ENCODE data around the gene CACNA1C. TPM values are rescaled to one million over a fixed set of nuclear protein-coding genes. Genes with fewer than 3 reads are reported as not detected.

Gene CACNA1C
- total RNA-seq, 4 donors from 2014 or later = 1.5 to 13.5 (median 2.1) TPM

- intact Hi-C loops (cut with DNase I) = no loop called here
- peaks cover 0 to 30% (median 0%) of the 10 kb centered on the region in 3 donors for H3K4me1 ChIP-seq
- no peaks in the 10 kb centered on the region for H3K27me3 ChIP-seq
- H3K9me3 ChIP-seq = no peaks in the 10 kb centered on the region
- DNase-seq = no peak
- no peak overlapping the region for H3K27ac ChIP-seq
- 81 to 90% methylated on average over 9 to 11 of the region's 11 CpGs for WGBS, 2 donors
- no peak overlapping the region for H3K4me3 ChIP-seq
- H3K36me3 ChIP-seq = no peaks in the 10 kb centered on the region
- TF ChIP-seq POLR2A (IDR thresholded peaks at IDR 0.05) = no peak
- TF ChIP-seq CTCF (IDR thresholded peaks at IDR 0.05) = no peak
Observed at GRCh38 chr12:2360630-2361170, 307.9 kb downstream of the CACNA1C start.

- intact Hi-C loops (cut with DNase I) = no loop called here
- no peaks in the 10 kb centered on the region for H3K36me3 ChIP-seq
- no peak overlapping the region for H3K4me3 ChIP-seq
- no peaks in the 10 kb centered on the region for H3K9me3 ChIP-seq
- 75 to 76% methylated on average over 9 to 10 of the region's 11 CpGs for WGBS, 2 donors
- H3K27me3 ChIP-seq = no peaks in the 10 kb centered on the region
- DNase-seq = no peak
- H3K27ac ChIP-seq = no peak overlapping the region
- no peak for TF ChIP-seq CTCF (IDR thresholded peaks at IDR 0.05)
- no peak for TF ChIP-seq POLR2A (IDR thresholded peaks at IDR 0.05)
- H3K4me1 ChIP-seq = peaks cover 0 to 18% (median 0%) of the 10 kb centered on the region in 3 donors
Observed at GRCh38 chr12:2363836-2364609, 311.2 kb downstream of the CACNA1C start.

- H3K9me3 ChIP-seq = no peaks in the 10 kb centered on the region
- DNase-seq = no peak
- intact Hi-C loops (cut with DNase I) = no loop called here
- H3K4me3 ChIP-seq = no peak overlapping the region
- no peak overlapping the region for H3K27ac ChIP-seq
- H3K27me3 ChIP-seq = no peaks in the 10 kb centered on the region
- no peak for TF ChIP-seq CTCF (IDR thresholded peaks at IDR 0.05)
- no peak for TF ChIP-seq POLR2A (IDR thresholded peaks at IDR 0.05)
- H3K4me1 ChIP-seq = peaks cover 0 to 11% (median 0%) of the 10 kb centered on the region in 3 donors
- no peaks in the 10 kb centered on the region for H3K36me3 ChIP-seq
- WGBS, 2 donors = 55 to 63% methylated on average over 9 of the region's 9 CpGs
Observed at GRCh38 chr12:2364631-2365051, 311.9 kb downstream of the CACNA1C start.

GRCh38 chr12:2366711-2367110, 313.9 kb downstream of the CACNA1C start:
- 58 to 83% methylated on average over 3 of the region's 3 CpGs for WGBS, 2 donors
- Histone ChIP-seq H3K4me1 (peaks cover 0 to 10% (median 0%) of the 10 kb centered on the region in 3 donors), H3K9me3 (no peaks in the 10 kb centered on the region), H3K4me3 (no peak overlapping the region), H3K27ac (no peak overlapping the region), H3K27me3 (no peaks in the 10 kb centered on the region), H3K36me3 (no peaks in the 10 kb centered on the region)
- intact Hi-C loops (cut with DNase I) = no loop called here
- no peak for TF ChIP-seq POLR2A (IDR thresholded peaks at IDR 0.05)
- TF ChIP-seq CTCF (IDR thresholded peaks at IDR 0.05) = no peak
- DNase-seq = no peak

GRCh38 chr12:2372178-2372577, 319.4 kb downstream of the CACNA1C start:
- 70 to 83% methylated on average over 6 of the region's 6 CpGs for WGBS, 2 donors
- H3K4me3 ChIP-seq = no peak overlapping the region
- TF ChIP-seq CTCF (IDR thresholded peaks at IDR 0.05) (no peak), POLR2A (IDR thresholded peaks at IDR 0.05) (no peak)
- no peaks in the 10 kb centered on the region for H3K36me3 ChIP-seq
- DNase-seq = no peak
- no peaks in the 10 kb centered on the region for H3K9me3 ChIP-seq
- peaks cover 0 to 6% (median 0%) of the 10 kb centered on the region in 3 donors for H3K4me1 ChIP-seq
- intact Hi-C loops (cut with DNase I) = no loop called here
- H3K27me3 ChIP-seq = no peaks in the 10 kb centered on the region
- H3K27ac ChIP-seq = no peak overlapping the region

Measured in esophagus squamous epithelium (tissue), 5 donors.